OCI-LY1 (cell line): ENCODE measurements around the gene CFD.

ENCODE experiments used
- EZH2 ChIP-seq: fragments of 200-600 bp; sonication (generic), shearing (Covaris generic); IDR thresholded peaks from 2 replicates; pipeline ENCODE4 v1.8.0; 2017; ENCODE audit warnings: borderline replicate concordance, mixed run types, mild to moderate bottlenecking, antibody characterized with exemption, low read length, moderate library complexity, mixed read lengths
- TF ChIP-seq, protein P1 (sequence below): fragments of 200-600 bp; sonication (generic), shearing (Covaris generic); IDR thresholded peaks from 2 replicates; pipeline ENCODE4 v1.5.1; 2017; ENCODE audit warnings: mild to moderate bottlenecking, antibody characterized with exemption, low read length, moderate library complexity, mixed read lengths

DNA sequence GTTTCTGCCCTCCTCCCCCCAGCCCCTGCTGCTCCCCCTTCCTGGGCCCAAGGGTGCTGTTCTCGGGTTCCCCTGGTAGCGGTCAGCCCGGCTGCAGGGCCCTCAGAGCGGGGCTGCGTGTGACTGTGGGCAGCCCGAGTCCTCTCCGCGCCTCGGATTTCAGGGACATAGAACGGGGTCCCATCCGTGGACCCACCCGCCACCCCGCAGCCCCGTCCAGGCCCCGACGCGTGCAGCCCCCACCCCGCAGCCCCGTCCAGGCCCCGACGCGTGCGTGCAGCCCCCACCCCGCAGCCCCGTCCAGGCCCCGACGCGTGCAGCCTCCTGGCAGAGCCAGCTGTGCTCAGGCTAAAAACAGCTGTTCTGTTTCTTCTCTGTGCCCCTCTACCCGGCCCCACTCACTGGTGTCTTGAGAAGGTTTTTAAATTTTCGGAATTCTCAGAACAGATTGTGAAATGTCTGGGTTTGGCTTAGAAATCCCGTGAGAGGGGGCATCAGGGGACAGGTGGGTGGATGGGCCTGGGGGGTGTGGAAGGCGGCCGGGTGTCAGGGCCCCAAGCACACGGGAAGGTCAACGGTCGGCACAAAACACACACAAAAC, 24.2 kb upstream of the CFD start:
- TF ChIP-seq, protein P1, sequence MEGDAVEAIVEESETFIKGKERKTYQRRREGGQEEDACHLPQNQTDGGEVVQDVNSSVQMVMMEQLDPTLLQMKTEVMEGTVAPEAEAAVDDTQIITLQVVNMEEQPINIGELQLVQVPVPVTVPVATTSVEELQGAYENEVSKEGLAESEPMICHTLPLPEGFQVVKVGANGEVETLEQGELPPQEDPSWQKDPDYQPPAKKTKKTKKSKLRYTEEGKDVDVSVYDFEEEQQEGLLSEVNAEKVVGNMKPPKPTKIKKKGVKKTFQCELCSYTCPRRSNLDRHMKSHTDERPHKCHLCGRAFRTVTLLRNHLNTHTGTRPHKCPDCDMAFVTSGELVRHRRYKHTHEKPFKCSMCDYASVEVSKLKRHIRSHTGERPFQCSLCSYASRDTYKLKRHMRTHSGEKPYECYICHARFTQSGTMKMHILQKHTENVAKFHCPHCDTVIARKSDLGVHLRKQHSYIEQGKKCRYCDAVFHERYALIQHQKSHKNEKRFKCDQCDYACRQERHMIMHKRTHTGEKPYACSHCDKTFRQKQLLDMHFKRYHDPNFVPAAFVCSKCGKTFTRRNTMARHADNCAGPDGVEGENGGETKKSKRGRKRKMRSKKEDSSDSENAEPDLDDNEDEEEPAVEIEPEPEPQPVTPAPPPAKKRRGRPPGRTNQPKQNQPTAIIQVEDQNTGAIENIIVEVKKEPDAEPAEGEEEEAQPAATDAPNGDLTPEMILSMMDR = no peak
- TF ChIP-seq EZH2 = no peak
